SU-DHL-6 (cell line): Measurements from ENCODE around the gene IL17RC.

Source experiments
- H2AFZ ChIP-seq: fragments of 200-600 bp; sonication (generic); 2 replicates; pipeline ENCODE4 v1.6.1; 2014; ENCODE audit warnings: low read depth, mild to moderate bottlenecking, moderate library complexity, mixed read lengths, antibody characterized with exemption, low read length; ENCODE audit not compliant: severe bottlenecking
- H3F3A ChIP-seq: fragments of 200-600 bp; shearing (Covaris generic); 2 replicates; pipeline ENCODE4 v1.6.0; 2016; ENCODE audit warnings: antibody characterized with exemption, mild to moderate bottlenecking; ENCODE audit not compliant: insufficient read depth
- H3K27ac ChIP-seq: fragments of 200-600 bp; sonication (generic); 2 replicates; pipeline ENCODE4 v1.5.1; 2016; ENCODE audit warnings: low read depth, mild to moderate bottlenecking, low read length, moderate library complexity, mixed read lengths
- H3K27me3 ChIP-seq: fragments of 200-600 bp; sonication (generic), shearing (Covaris generic); 2 replicates; pipeline ENCODE4 v1.6.0; 2014; ENCODE audit warnings: mild to moderate bottlenecking, low read length
- H3K36me3 ChIP-seq: fragments of 200-600 bp; sonication (generic); 2 replicates; pipeline ENCODE4 v1.6.1; 2014; ENCODE audit warnings: mild to moderate bottlenecking, low read length, mixed read lengths
- H3K4me2 ChIP-seq: fragments of 300-600, 200-600 bp; shearing (Covaris generic), sonication (generic); 2 replicates; pipeline ENCODE4 v1.6.0; 2014; ENCODE audit warnings: low read length, low read depth, mild to moderate bottlenecking; ENCODE audit not compliant: poor library complexity, severe bottlenecking
- H3K4me3 ChIP-seq: fragments of 200-600 bp; sonication (generic); 2 replicates; pipeline ENCODE4 v1.5.1; 2014; ENCODE audit warnings: antibody characterized with exemption, low read length, mild to moderate bottlenecking, mixed read lengths; ENCODE audit not compliant: insufficient read depth, poor library complexity, severe bottlenecking
- H3K79me2 ChIP-seq: fragments of 200-600 bp; sonication (generic); 2 replicates; pipeline ENCODE4 v1.6.1; 2014; ENCODE audit warnings: mild to moderate bottlenecking, low read length, moderate library complexity; ENCODE audit not compliant: insufficient read depth
- H3K9ac ChIP-seq: fragments of 200-600 bp; sonication (generic); 2 replicates; pipeline ENCODE4 v1.7.0; 2014; ENCODE audit warnings: mild to moderate bottlenecking, low read length
- H3K9me2 ChIP-seq: fragments of 200-600 bp; sonication (generic); replicated peaks from 2 replicates; pipeline ENCODE4 v1.6.1; 2014; ENCODE audit warnings: low read length; ENCODE audit not compliant: insufficient read depth
- H3K9me3 ChIP-seq: fragments of 200-600 bp; sonication (generic); 2 replicates; pipeline ENCODE4 v1.6.1; 2014; ENCODE audit warnings: low read length, mixed read lengths; ENCODE audit not compliant: insufficient read depth
- H4K20me1 ChIP-seq: fragments of 200-600 bp; sonication (generic); 2 replicates; pipeline ENCODE4 v1.6.1; 2014; ENCODE audit warnings: low read depth, mild to moderate bottlenecking, antibody characterized with exemption, low read length, moderate library complexity, mixed read lengths
- CTCF ChIP-seq: fragments of 200-600 bp; sonication (generic); IDR thresholded peaks from one replicate; pipeline ENCODE4 v1.5.1; 2017; ENCODE audit warnings: antibody characterized with exemption, mild to moderate bottlenecking, low read length, moderate library complexity; ENCODE audit not compliant: insufficient read depth, poor library complexity, severe bottlenecking
- EZH2phosphoT487 ChIP-seq: fragments of 200-600 bp; sonication (generic), shearing (Covaris generic); conservative IDR thresholded peaks from 2 replicates; pipeline ENCODE4 v1.6.1; 2018; ENCODE audit warnings: mild to moderate bottlenecking, antibody characterized with exemption, low read length, moderate library complexity, mixed read lengths

IL17RC gene

GRCh38 chr3:9886328-9886727 is 30.6 kb upstream of the IL17RC start:
- Histone ChIP-seq H3K4me3 (no peak overlapping the region), H3K9me2 (no peaks in the 10 kb centered on the region), H3K9ac (no peak overlapping the region), H3K4me2 (no peak overlapping the region), H3K27me3 (no peaks in the 10 kb centered on the region), H2AFZ (no peak overlapping the region), H3K36me3 (no peaks in the 10 kb centered on the region), H3K79me2 (peaks cover 9% of the 10 kb centered on the region), H3K9me3 (no peaks in the 10 kb centered on the region), H3F3A (0 out of 2 replicates have a peak, but pooled peaks cover 3% of the 10 kb centered on the region), H3K27ac (no peak overlapping the region), H4K20me1 (no peaks in the 10 kb centered on the region)
- TF ChIP-seq CTCF (no peak), EZH2phosphoT487 (no peak)

GRCh38 chr3:9887480-9887879 is 29.4 kb upstream of the IL17RC start:
- TF ChIP-seq CTCF, result no peak
- H3K36me3 ChIP-seq, result no peaks in the 10 kb centered on the region
- H3K9me3 ChIP-seq, result no peaks in the 10 kb centered on the region
- no peak overlapping the region for H2AFZ ChIP-seq
- H3K9ac ChIP-seq, result no peak overlapping the region
- no peaks in the 10 kb centered on the region; the same call in 1 of the 2 replicates for H4K20me1 ChIP-seq
- H3K27me3 ChIP-seq, result no peaks in the 10 kb centered on the region
- 0 out of 2 replicates have a peak, but pooled peaks cover 3% of the 10 kb centered on the region for H3F3A ChIP-seq
- H3K27ac ChIP-seq, result no peak overlapping the region
- no peak overlapping the region for H3K4me3 ChIP-seq
- H3K4me2 ChIP-seq, result no peak overlapping the region
- H3K9me2 ChIP-seq, result no peaks in the 10 kb centered on the region
- peaks cover 16% of the 10 kb centered on the region for H3K79me2 ChIP-seq

DNA sequence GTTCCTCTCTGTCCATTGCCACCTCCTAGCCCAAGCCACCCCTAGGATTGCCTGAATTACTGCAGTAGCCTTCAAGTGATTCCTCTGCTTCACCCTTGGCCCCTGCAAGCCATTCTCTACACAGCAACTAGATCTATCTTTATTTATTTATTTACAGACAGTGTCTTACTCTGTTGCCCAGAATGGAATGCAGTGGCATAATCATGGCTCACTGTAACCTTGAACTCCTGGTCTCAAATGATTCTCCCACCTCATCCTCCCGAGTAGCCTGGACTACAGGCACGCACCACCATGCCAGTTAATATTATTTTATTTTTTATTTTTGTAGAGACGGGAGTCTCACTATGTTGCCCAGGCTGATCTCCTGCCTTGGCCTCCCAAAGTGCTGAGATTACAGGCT is 28.4 kb upstream of the IL17RC start:
- Histone ChIP-seq H3K9me3 (no peaks in the 10 kb centered on the region), H3K9ac (no peak overlapping the region), H3K27me3 (no peaks in the 10 kb centered on the region), H3K27ac (no peak overlapping the region), H3K9me2 (no peaks in the 10 kb centered on the region), H3K4me2 (no peak overlapping the region), H2AFZ (no peak overlapping the region), H4K20me1 (no peaks in the 10 kb centered on the region; the same call in 1 of the 2 replicates), H3F3A (0 out of 2 replicates have a peak, but pooled peaks cover 5% of the 10 kb centered on the region), H3K36me3 (peaks cover 3% of the 10 kb centered on the region; the same call in 1 of the 2 replicates), H3K79me2 (peaks cover 22% of the 10 kb centered on the region), H3K4me3 (no peak overlapping the region)
- TF ChIP-seq CTCF, result no peak
- no peak for TF ChIP-seq EZH2phosphoT487
